Measurements from ENCODE around the gene SFXN2. TPM values are rescaled to one million over a fixed set of nuclear protein-coding genes. Genes with fewer than 3 reads are reported as not detected.

The SFXN2 gene
- total RNA-seq, 1 experiment from 2014 or later = 21.2 TPM

DNA sequence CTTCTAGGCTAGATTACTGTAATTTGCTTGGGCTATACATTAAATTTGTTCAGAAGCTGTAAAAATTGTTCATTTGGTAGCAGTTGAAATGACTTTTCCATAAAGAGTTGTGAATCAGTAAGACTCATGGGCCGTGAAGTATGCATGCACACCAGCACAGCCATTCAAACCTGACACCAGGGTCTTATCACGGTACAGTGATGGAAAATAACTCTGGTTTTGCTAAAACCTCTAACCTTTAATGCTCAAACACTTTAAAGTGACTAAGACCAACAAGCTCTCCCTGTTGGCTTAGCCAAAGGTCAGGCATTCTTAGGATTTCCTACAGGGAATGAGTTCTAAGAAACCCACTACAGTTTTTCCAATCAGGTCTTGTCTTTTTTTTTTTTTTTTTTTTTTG is 11.7 kb upstream of the SFXN2 start (continued):
- TF ChIP-seq, protein P1, sequence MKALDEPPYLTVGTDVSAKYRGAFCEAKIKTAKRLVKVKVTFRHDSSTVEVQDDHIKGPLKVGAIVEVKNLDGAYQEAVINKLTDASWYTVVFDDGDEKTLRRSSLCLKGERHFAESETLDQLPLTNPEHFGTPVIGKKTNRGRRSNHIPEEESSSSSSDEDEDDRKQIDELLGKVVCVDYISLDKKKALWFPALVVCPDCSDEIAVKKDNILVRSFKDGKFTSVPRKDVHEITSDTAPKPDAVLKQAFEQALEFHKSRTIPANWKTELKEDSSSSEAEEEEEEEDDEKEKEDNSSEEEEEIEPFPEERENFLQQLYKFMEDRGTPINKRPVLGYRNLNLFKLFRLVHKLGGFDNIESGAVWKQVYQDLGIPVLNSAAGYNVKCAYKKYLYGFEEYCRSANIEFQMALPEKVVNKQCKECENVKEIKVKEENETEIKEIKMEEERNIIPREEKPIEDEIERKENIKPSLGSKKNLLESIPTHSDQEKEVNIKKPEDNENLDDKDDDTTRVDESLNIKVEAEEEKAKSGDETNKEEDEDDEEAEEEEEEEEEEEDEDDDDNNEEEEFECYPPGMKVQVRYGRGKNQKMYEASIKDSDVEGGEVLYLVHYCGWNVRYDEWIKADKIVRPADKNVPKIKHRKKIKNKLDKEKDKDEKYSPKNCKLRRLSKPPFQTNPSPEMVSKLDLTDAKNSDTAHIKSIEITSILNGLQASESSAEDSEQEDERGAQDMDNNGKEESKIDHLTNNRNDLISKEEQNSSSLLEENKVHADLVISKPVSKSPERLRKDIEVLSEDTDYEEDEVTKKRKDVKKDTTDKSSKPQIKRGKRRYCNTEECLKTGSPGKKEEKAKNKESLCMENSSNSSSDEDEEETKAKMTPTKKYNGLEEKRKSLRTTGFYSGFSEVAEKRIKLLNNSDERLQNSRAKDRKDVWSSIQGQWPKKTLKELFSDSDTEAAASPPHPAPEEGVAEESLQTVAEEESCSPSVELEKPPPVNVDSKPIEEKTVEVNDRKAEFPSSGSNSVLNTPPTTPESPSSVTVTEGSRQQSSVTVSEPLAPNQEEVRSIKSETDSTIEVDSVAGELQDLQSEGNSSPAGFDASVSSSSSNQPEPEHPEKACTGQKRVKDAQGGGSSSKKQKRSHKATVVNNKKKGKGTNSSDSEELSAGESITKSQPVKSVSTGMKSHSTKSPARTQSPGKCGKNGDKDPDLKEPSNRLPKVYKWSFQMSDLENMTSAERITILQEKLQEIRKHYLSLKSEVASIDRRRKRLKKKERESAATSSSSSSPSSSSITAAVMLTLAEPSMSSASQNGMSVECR (CRISPR knock-in tag; IDR thresholded peaks at IDR 0.05; ENCODE audit: borderline replicate concordance) = no peak
- TF ChIP-seq, protein P2, sequence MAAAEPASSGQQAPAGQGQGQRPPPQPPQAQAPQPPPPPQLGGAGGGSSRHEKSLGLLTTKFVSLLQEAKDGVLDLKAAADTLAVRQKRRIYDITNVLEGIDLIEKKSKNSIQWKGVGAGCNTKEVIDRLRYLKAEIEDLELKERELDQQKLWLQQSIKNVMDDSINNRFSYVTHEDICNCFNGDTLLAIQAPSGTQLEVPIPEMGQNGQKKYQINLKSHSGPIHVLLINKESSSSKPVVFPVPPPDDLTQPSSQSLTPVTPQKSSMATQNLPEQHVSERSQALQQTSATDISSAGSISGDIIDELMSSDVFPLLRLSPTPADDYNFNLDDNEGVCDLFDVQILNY (CRISPR knock-in tag; IDR thresholded peaks at IDR 0.05) = no peak
- TF ChIP-seq, protein P3, sequence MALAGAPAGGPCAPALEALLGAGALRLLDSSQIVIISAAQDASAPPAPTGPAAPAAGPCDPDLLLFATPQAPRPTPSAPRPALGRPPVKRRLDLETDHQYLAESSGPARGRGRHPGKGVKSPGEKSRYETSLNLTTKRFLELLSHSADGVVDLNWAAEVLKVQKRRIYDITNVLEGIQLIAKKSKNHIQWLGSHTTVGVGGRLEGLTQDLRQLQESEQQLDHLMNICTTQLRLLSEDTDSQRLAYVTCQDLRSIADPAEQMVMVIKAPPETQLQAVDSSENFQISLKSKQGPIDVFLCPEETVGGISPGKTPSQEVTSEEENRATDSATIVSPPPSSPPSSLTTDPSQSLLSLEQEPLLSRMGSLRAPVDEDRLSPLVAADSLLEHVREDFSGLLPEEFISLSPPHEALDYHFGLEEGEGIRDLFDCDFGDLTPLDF (CRISPR knock-in tag; IDR thresholded peaks at IDR 0.05) = no peak
- no peak for TF ChIP-seq EMX1 (CRISPR knock-in tag; IDR thresholded peaks at IDR 0.05)
- TF ChIP-seq, protein P4, sequence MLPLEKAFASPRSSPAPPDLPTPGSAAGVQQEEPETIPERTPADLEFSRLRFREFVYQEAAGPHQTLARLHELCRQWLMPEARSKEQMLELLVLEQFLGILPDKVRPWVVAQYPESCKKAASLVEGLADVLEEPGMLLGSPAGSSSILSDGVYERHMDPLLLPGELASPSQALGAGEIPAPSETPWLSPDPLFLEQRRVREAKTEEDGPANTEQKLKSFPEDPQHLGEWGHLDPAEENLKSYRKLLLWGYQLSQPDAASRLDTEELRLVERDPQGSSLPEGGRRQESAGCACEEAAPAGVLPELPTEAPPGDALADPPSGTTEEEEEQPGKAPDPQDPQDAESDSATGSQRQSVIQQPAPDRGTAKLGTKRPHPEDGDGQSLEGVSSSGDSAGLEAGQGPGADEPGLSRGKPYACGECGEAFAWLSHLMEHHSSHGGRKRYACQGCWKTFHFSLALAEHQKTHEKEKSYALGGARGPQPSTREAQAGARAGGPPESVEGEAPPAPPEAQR (CRISPR knock-in tag; IDR thresholded peaks at IDR 0.05) = no peak
- no peak for TF ChIP-seq MYBL2 (CRISPR knock-in tag; IDR thresholded peaks at IDR 0.05)

DNA sequence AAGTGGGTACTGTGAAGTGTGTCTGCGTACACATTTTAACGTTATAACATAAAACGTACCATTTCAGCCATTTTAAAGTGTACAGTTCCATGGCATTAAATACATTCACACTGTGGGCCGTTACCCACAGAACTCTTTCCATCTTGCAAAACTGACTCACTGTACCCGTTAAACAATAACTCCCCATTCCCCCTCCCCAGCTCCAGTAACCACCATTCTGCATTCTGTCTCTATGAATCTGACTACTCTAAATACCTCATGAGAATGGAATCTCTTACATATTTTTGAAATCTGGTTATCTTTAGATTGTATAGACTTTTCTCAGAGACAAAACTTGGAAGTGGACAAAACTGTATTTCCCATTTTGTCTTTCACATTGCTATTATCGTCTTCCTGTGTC is 9.5 kb upstream of the SFXN2 start:
- ATAC-seq (no peak), DNase-seq (ENCODE audit: low spot score) (no peak)
- peaks cover 7% of the 10 kb centered on the region for H3K4me1 Mint-ChIP-seq
- no peak overlapping the region for H3K4me3 Mint-ChIP-seq
- TF ChIP-seq, protein P5, sequence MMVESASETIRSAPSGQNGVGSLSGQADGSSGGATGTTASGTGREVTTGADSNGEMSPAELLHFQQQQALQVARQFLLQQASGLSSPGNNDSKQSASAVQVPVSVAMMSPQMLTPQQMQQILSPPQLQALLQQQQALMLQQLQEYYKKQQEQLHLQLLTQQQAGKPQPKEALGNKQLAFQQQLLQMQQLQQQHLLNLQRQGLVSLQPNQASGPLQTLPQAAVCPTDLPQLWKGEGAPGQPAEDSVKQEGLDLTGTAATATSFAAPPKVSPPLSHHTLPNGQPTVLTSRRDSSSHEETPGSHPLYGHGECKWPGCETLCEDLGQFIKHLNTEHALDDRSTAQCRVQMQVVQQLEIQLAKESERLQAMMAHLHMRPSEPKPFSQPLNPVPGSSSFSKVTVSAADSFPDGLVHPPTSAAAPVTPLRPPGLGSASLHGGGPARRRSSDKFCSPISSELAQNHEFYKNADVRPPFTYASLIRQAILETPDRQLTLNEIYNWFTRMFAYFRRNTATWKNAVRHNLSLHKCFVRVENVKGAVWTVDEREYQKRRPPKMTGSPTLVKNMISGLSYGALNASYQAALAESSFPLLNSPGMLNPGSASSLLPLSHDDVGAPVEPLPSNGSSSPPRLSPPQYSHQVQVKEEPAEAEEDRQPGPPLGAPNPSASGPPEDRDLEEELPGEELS (CRISPR knock-in tag; IDR thresholded peaks at IDR 0.05) = no peak
- TF ChIP-seq FOXK1 (CRISPR knock-in tag; IDR thresholded peaks at IDR 0.05) (no peak), ZNF121 (CRISPR knock-in tag; IDR thresholded peaks at IDR 0.05) (no peak), GRHL2 (CRISPR knock-in tag; IDR thresholded peaks at IDR 0.05; ENCODE audit: insufficient replicate concordance, severe bottlenecking) (no peak), NR3C1 (CRISPR knock-in tag; conservative IDR thresholded peaks at IDR 0.05; ENCODE audit: low read depth) (no peak), IRF2 (CRISPR knock-in tag; IDR thresholded peaks at IDR 0.05; ENCODE audit: borderline replicate concordance, low read depth) (no peak), SMAD3 (CRISPR knock-in tag; IDR thresholded peaks at IDR 0.05; ENCODE audit: borderline replicate concordance) (no peak), ETV6 (CRISPR knock-in tag; IDR thresholded peaks at IDR 0.05) (no peak)
- TF ChIP-seq, protein P6, sequence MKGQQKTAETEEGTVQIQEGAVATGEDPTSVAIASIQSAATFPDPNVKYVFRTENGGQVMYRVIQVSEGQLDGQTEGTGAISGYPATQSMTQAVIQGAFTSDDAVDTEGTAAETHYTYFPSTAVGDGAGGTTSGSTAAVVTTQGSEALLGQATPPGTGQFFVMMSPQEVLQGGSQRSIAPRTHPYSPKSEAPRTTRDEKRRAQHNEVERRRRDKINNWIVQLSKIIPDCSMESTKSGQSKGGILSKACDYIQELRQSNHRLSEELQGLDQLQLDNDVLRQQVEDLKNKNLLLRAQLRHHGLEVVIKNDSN (CRISPR knock-in tag; IDR thresholded peaks at IDR 0.05) = no peak
- TF ChIP-seq, protein P7, sequence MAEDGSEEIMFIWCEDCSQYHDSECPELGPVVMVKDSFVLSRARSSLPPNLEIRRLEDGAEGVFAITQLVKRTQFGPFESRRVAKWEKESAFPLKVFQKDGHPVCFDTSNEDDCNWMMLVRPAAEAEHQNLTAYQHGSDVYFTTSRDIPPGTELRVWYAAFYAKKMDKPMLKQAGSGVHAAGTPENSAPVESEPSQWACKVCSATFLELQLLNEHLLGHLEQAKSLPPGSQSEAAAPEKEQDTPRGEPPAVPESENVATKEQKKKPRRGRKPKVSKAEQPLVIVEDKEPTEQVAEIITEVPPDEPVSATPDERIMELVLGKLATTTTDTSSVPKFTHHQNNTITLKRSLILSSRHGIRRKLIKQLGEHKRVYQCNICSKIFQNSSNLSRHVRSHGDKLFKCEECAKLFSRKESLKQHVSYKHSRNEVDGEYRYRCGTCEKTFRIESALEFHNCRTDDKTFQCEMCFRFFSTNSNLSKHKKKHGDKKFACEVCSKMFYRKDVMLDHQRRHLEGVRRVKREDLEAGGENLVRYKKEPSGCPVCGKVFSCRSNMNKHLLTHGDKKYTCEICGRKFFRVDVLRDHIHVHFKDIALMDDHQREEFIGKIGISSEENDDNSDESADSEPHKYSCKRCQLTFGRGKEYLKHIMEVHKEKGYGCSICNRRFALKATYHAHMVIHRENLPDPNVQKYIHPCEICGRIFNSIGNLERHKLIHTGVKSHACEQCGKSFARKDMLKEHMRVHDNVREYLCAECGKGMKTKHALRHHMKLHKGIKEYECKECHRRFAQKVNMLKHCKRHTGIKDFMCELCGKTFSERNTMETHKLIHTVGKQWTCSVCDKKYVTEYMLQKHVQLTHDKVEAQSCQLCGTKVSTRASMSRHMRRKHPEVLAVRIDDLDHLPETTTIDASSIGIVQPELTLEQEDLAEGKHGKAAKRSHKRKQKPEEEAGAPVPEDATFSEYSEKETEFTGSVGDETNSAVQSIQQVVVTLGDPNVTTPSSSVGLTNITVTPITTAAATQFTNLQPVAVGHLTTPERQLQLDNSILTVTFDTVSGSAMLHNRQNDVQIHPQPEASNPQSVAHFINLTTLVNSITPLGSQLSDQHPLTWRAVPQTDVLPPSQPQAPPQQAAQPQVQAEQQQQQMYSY (CRISPR knock-in tag; IDR thresholded peaks at IDR 0.05) = no peak
- TF ChIP-seq, protein P2 (CRISPR knock-in tag; IDR thresholded peaks at IDR 0.05) = no peak
- TF ChIP-seq, protein P8, sequence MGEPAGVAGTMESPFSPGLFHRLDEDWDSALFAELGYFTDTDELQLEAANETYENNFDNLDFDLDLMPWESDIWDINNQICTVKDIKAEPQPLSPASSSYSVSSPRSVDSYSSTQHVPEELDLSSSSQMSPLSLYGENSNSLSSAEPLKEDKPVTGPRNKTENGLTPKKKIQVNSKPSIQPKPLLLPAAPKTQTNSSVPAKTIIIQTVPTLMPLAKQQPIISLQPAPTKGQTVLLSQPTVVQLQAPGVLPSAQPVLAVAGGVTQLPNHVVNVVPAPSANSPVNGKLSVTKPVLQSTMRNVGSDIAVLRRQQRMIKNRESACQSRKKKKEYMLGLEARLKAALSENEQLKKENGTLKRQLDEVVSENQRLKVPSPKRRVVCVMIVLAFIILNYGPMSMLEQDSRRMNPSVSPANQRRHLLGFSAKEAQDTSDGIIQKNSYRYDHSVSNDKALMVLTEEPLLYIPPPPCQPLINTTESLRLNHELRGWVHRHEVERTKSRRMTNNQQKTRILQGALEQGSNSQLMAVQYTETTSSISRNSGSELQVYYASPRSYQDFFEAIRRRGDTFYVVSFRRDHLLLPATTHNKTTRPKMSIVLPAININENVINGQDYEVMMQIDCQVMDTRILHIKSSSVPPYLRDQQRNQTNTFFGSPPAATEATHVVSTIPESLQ (CRISPR knock-in tag; IDR thresholded peaks at IDR 0.05) = no peak
- H3K9me3 Mint-ChIP-seq = no peaks in the 10 kb centered on the region
- no peak overlapping the region; the same call in 1 of the 2 replicates for H3K27ac Mint-ChIP-seq
- no peaks in the 10 kb centered on the region for H3K27me3 Mint-ChIP-seq (ENCODE audit: low read depth)
- CTCF ChIA-PET = interaction anchor here (0.9 kb wide), 1 partner anchor 9 kb away, joined by 3 read pairs; the partner anchor contains the start of gene ARL3
- H3K36me3 Mint-ChIP-seq = peaks cover 4% of the 10 kb centered on the region
- POLR2A ChIA-PET = interaction anchor here (0.9 kb wide), 1 partner anchor 27 kb away, joined by 3 read pairs; no protein-coding TSS in a partner anchor
